ENCODE results near the gene MYO18B.

MYO18B gene

GRCh38 chr22:25908212-25908611 lies 166.2 kb downstream of the MYO18B start:
- no peak for ATAC-seq
- TF ChIP-seq TCF4 (CRISPR knock-in tag; IDR thresholded peaks at IDR 0.05; ENCODE audit: borderline replicate concordance) (no peak), ISL1 (CRISPR knock-in tag; IDR thresholded peaks at IDR 0.05) (no peak), CSRNP3 (CRISPR knock-in tag; IDR thresholded peaks at IDR 0.05) (no peak), ZC3H10 (CRISPR knock-in tag; IDR thresholded peaks at IDR 0.05) (no peak), ZFP3 (CRISPR knock-in tag; IDR thresholded peaks at IDR 0.05) (no peak), PATZ1 (CRISPR knock-in tag; IDR thresholded peaks at IDR 0.05; ENCODE audit: borderline replicate concordance) (no peak), ZNF70 (CRISPR knock-in tag; IDR thresholded peaks at IDR 0.05) (no peak), SNAI2 (CRISPR knock-in tag; IDR thresholded peaks at IDR 0.05) (no peak), ESRRG (CRISPR knock-in tag; IDR thresholded peaks at IDR 0.05) (no peak), PPARA (CRISPR knock-in tag; IDR thresholded peaks at IDR 0.05; ENCODE audit: borderline replicate concordance) (no peak), ZNF565 (CRISPR knock-in tag; conservative IDR thresholded peaks at IDR 0.05; ENCODE audit: low read depth) (no peak), CREB5 (CRISPR knock-in tag; IDR thresholded peaks at IDR 0.05; ENCODE audit: low read depth) (no peak), OSR1 (CRISPR knock-in tag; IDR thresholded peaks at IDR 0.05) (no peak), BACH2 (CRISPR knock-in tag; IDR thresholded peaks at IDR 0.05; ENCODE audit: borderline replicate concordance) (no peak)

GRCh38 chr22:25908755-25909154 lies 166.8 kb downstream of the MYO18B start:
- TF ChIP-seq ZFP30 (CRISPR knock-in tag; IDR thresholded peaks at IDR 0.05) (no peak), TCF4 (CRISPR knock-in tag; IDR thresholded peaks at IDR 0.05; ENCODE audit: borderline replicate concordance) (peak; percentile 78), PPARA (CRISPR knock-in tag; IDR thresholded peaks at IDR 0.05; ENCODE audit: borderline replicate concordance) (no peak), ZNF565 (CRISPR knock-in tag; conservative IDR thresholded peaks at IDR 0.05; ENCODE audit: low read depth) (no peak), TOX (CRISPR knock-in tag; IDR thresholded peaks at IDR 0.05; ENCODE audit: borderline replicate concordance) (no peak)
- ATAC-seq: no peak

- no peak for ATAC-seq
- TF ChIP-seq CREB5 (CRISPR knock-in tag; IDR thresholded peaks at IDR 0.05; ENCODE audit: low read depth) (no peak), ARNTL (CRISPR knock-in tag; IDR thresholded peaks at IDR 0.05; ENCODE audit: borderline replicate concordance, low read depth) (no peak), ZFP3 (CRISPR knock-in tag; IDR thresholded peaks at IDR 0.05) (no peak), ZNF70 (CRISPR knock-in tag; IDR thresholded peaks at IDR 0.05) (no peak), PPARA (CRISPR knock-in tag; IDR thresholded peaks at IDR 0.05; ENCODE audit: borderline replicate concordance) (no peak), ZFP30 (CRISPR knock-in tag; IDR thresholded peaks at IDR 0.05) (no peak), PATZ1 (CRISPR knock-in tag; IDR thresholded peaks at IDR 0.05; ENCODE audit: borderline replicate concordance) (no peak), GLIS3 (CRISPR knock-in tag; IDR thresholded peaks at IDR 0.05) (no peak), RARB (CRISPR knock-in tag; IDR thresholded peaks at IDR 0.05) (no peak), SNAI2 (CRISPR knock-in tag; IDR thresholded peaks at IDR 0.05) (no peak), CSDC2 (CRISPR knock-in tag; IDR thresholded peaks at IDR 0.05) (no peak), ZNF8 (CRISPR knock-in tag; IDR thresholded peaks at IDR 0.05) (no peak), CSRNP3 (CRISPR knock-in tag; IDR thresholded peaks at IDR 0.05) (no peak)
Observed at GRCh38 chr22:25909614-25910387, 167.8 kb downstream of the MYO18B start.
